OCI-LY7 (cell line): ENCODE data around the gene PHF1.

Experiments
- EZH2phosphoT487 ChIP-seq: fragments of 200-600 bp; sonication (generic); IDR thresholded peaks from 2 replicates; pipeline ENCODE4 v1.6.1; 2018; ENCODE audit warnings: low read depth, borderline replicate concordance, mild to moderate bottlenecking, mixed run types, antibody characterized with exemption, low read length, moderate library complexity, mixed read lengths
- TF ChIP-seq, protein P1 (sequence below): fragments of 200-600 bp; sonication (generic); conservative IDR thresholded peaks from 2 replicates; pipeline ENCODE4 v1.5.1; 2014; ENCODE audit warnings: mild to moderate bottlenecking, antibody characterized with exemption, low read length, moderate library complexity, mixed read lengths

DNA sequence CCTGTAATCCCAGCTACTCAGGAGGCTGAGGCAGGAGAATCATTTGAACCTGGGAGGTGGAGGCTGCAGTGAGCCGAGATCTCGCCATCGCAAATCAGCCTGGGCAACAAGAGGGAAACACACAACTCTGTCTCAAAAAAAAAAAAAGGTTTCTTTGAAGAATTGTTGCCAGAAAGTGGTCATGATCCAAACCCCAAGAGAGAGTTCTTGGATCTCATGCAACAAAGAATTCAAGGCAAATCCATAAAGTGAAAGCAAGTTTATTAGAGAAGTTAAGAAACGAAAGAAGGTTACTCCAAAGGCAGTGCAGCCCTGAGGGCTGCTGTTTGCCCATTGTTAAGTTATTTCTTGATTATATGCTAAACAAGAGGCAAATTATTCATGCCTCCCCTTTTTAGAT, 33.6 kb upstream of the PHF1 start:
- TF ChIP-seq, protein P1, sequence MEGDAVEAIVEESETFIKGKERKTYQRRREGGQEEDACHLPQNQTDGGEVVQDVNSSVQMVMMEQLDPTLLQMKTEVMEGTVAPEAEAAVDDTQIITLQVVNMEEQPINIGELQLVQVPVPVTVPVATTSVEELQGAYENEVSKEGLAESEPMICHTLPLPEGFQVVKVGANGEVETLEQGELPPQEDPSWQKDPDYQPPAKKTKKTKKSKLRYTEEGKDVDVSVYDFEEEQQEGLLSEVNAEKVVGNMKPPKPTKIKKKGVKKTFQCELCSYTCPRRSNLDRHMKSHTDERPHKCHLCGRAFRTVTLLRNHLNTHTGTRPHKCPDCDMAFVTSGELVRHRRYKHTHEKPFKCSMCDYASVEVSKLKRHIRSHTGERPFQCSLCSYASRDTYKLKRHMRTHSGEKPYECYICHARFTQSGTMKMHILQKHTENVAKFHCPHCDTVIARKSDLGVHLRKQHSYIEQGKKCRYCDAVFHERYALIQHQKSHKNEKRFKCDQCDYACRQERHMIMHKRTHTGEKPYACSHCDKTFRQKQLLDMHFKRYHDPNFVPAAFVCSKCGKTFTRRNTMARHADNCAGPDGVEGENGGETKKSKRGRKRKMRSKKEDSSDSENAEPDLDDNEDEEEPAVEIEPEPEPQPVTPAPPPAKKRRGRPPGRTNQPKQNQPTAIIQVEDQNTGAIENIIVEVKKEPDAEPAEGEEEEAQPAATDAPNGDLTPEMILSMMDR: no peak
- no peak for TF ChIP-seq EZH2phosphoT487
